NCI-H510A treated with DMSO at 0.1 percent for 48 hours (cell line): ENCODE data around the gene SST.
"Not testable (repeated sequence)": the region's sequence is repeated elsewhere in the genome, so short reads cannot be mapped to it uniquely, and the experiment has no call there.

Source experiments
- DNase-seq: peaks from one replicate; lab custom pipeline; 2025; lab: John Stamatoyannopoulos, UW

The SST gene

GRCh38 chr3:187684444-187684843 lies 14.2 kb upstream of the SST start:
- DNase-seq, result no peak

GRCh38 chr3:187681756-187682155 lies 11.6 kb upstream of the SST start:
- not testable (repeated sequence) for DNase-seq

GRCh38 chr3:187679638-187680396 lies 9.6 kb upstream of the SST start:
- DNase-seq, result peak; percentile 66

GRCh38 chr3:187678726-187679268 lies 8.6 kb upstream of the SST start:
- DNase-seq, result peak; percentile 63

GRCh38 chr3:187677604-187678003 lies 7.4 kb upstream of the SST start:
- no peak for DNase-seq

GRCh38 chr3:187673012-187673411 lies 2.8 kb upstream of the SST start:
- DNase-seq, result no peak

GRCh38 chr3:187667526-187667925 lies 2.7 kb downstream of the SST start:
- peak; percentile 74 for DNase-seq

- no peak for DNase-seq
Measured at GRCh38 chr3:187665764-187666402, 4.3 kb downstream of the SST start.

- DNase-seq, result no peak
Measured at GRCh38 chr3:187665010-187665409, 5.2 kb downstream of the SST start.

- no peak for DNase-seq
Measured at GRCh38 chr3:187662848-187663409, 7.3 kb downstream of the SST start.

GRCh38 chr3:187661267-187661666 lies 8.9 kb downstream of the SST start:
- no peak for DNase-seq

- DNase-seq, result no peak
Measured at GRCh38 chr3:187651282-187651681, 18.9 kb downstream of the SST start.

GRCh38 chr3:187648177-187648576 lies 22.0 kb downstream of the SST start:
- no peak for DNase-seq

- DNase-seq, result no peak
Measured at GRCh38 chr3:187646906-187647660, 23.1 kb downstream of the SST start.

GRCh38 chr3:187645379-187645778 lies 24.8 kb downstream of the SST start:
- DNase-seq, result not testable (repeated sequence)

GRCh38 chr3:187642861-187643260 lies 27.3 kb downstream of the SST start:
- no peak for DNase-seq

- peak; percentile 62 for DNase-seq
Measured at GRCh38 chr3:187641320-187642016, 28.7 kb downstream of the SST start.

GRCh38 chr3:187640569-187641059 lies 29.6 kb downstream of the SST start:
- DNase-seq, result no peak

GRCh38 chr3:187639927-187640568 lies 30.1 kb downstream of the SST start:
- no peak for DNase-seq

- DNase-seq, result no peak
Measured at GRCh38 chr3:187636528-187636927, 33.7 kb downstream of the SST start.

- no peak for DNase-seq
Measured at GRCh38 chr3:187630404-187630803, 39.8 kb downstream of the SST start.
